Thyroid gland (tissue), 4 donors: ENCODE data around the gene PRPF40B. TPM values are rescaled to one million over a fixed set of nuclear protein-coding genes. Genes with fewer than 3 reads are reported as not detected.

Source experiments
- DNase-seq, 2 donors: peaks; one replicate each; pipeline ENCODE4 v3.0.0-alpha.2; 2019
- H3K27ac ChIP-seq, 3 donors: fragments of 200-600 bp; sonication (generic); 1 replicate in 2 of 3; 2 replicates in 1 of 3; pipeline ENCODE4 v1.5.1; 2016 to 2019; ENCODE audit warnings: mild to moderate bottlenecking in 1 of 3, moderate library complexity in 1 of 3
- H3K27me3 ChIP-seq: fragments of 200-600 bp; sonication (generic); one replicate; pipeline ENCODE4 v1.5.1; 2019
- H3K36me3 ChIP-seq, 2 donors: fragments of 200-600 bp; sonication (generic); one replicate each; pipeline ENCODE4 v1.5.1; 2016 to 2019
- H3K4me1 ChIP-seq, 2 donors: fragments of 200-600 bp; sonication (generic); one replicate each; pipeline ENCODE4 v1.5.1; 2017 to 2019
- H3K4me3 ChIP-seq, 3 donors: fragments of 200-600 bp; sonication (generic); replicated peaks in 1 of 3; 1 replicate in 2 of 3; 2 replicates in 1 of 3; pipeline ENCODE4 v1.5.1; 2016; ENCODE audit warnings: mild to moderate bottlenecking in 1 of 3
- H3K9me3 ChIP-seq: fragments of 200-600 bp; sonication (generic); one replicate; pipeline ENCODE4 v1.5.1; 2017
- POLR2A ChIP-seq, 2 donors: fragments of 450-650 bp; IDR thresholded peaks; one replicate each; pipeline ENCODE4 v1.6.1; 2017; ENCODE audit warnings: antibody characterized with exemption in 2 of 2, mild to moderate bottlenecking in 2 of 2, moderate library complexity in 1 of 2
- WGBS, 2 donors: methylation state at CpG; one replicate each; pipeline ENCODE4 v1.1.5; 2017; 5-methylcytosine and 5-hydroxymethylcytosine counted together
- intact Hi-C: fragments of 100-400 bp; cut with DNase I; formaldehyde crosslinking; loops from one replicate; pipeline ENCODE4 v1.15.1; 2023
- total RNA-seq, 4 donors: library from RNA; depleted of rRNA; stranded (reverse); fragments of >200 nt; gene quantifications; one replicate each; pipeline ENCODE4 v1.2.3, GENCODE V29; 2016
- TF ChIP-seq, protein P1 (sequence below), 6 experiments: fragments of 200-600 bp in 3 of 6; fragments of 450-650 bp in 3 of 6; sonication (generic) in 3 of 6; IDR thresholded peaks; one replicate each; pipeline ENCODE4 v1.5.1; 2016 to 2019; ENCODE audit warnings: antibody characterized with exemption in 6 of 6, mild to moderate bottlenecking in 2 of 6, inconsistent platforms in 1 of 6, moderate library complexity in 1 of 6

The PRPF40B gene
- total RNA-seq, 4 donors from 2014 or later = 29.5 to 39.7 (median 34.4) TPM

DNA sequence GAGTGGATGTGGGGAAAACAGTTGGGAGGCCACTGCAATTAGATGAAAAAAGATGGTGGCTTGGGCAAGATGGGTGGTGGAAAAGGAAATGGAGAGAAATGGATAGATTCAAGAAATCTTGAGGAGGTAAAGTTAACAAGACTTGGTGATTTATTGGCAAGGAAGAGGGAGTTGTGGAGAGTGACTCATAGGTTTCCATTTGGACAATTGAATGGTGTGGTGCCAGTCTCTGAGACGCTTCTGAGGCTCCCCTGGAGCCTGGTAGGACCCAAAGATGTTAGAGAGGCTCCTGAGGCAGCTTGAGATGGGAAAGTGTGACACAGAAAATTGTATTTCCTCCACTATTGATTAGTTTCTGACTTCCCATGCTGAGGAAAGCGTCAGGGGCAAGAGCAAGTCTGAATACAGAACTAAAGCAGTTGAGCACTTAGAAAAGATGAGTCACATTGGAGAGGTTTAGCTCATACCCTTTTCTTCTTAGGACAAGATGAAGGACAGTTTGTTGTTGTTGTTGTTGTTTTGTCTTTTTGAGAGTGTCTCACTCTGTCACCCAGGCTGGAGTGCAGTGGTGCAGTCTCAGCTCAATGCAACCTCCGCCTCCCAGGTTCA, 4.5 kb downstream of the PRPF40B start:
- Histone ChIP-seq H3K27ac (no peak overlapping the region), H3K36me3 (peaks cover 0 to 4% of the 10 kb centered on the region in 2 donors), H3K4me1 (no peaks in the 10 kb centered on the region), H3K9me3 (no peaks in the 10 kb centered on the region), H3K27me3 (no peaks in the 10 kb centered on the region), H3K4me3 (no peak overlapping the region)
- TF ChIP-seq, protein P1, sequence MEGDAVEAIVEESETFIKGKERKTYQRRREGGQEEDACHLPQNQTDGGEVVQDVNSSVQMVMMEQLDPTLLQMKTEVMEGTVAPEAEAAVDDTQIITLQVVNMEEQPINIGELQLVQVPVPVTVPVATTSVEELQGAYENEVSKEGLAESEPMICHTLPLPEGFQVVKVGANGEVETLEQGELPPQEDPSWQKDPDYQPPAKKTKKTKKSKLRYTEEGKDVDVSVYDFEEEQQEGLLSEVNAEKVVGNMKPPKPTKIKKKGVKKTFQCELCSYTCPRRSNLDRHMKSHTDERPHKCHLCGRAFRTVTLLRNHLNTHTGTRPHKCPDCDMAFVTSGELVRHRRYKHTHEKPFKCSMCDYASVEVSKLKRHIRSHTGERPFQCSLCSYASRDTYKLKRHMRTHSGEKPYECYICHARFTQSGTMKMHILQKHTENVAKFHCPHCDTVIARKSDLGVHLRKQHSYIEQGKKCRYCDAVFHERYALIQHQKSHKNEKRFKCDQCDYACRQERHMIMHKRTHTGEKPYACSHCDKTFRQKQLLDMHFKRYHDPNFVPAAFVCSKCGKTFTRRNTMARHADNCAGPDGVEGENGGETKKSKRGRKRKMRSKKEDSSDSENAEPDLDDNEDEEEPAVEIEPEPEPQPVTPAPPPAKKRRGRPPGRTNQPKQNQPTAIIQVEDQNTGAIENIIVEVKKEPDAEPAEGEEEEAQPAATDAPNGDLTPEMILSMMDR (IDR thresholded peaks at IDR 0.05) = no peak
- TF ChIP-seq POLR2A (IDR thresholded peaks at IDR 0.05) = no peak
- intact Hi-C loops = no loop called here
- no peak for DNase-seq
- WGBS, 2 donors = 91 to 93% methylated on average over 3 of the region's 3 CpGs

DNA sequence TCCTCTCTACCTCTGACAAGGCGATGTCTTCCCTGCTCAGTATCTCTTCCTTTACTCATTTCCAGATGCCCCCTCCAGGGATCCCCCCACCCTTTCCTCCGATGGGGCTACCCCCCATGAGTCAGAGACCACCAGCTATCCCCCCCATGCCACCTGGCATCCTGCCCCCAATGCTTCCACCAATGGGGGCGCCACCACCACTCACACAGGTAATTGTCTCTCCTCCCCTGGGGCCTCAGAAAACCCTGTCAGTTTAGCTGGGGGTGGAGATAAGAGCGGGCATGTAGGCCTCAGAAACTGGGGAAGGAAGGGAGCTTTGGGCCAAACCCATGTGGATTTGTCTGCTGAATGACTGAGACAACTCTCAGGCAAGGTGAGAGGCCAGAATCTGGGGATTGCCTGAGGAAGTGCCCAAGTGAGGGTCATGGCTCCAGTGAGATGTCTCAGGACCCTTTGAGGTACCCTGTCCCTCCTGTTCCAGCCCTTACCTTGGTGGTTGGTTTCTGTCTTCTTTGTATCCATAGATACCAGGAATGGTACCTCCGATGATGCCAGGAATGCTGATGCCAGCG, 8.1 kb downstream of the PRPF40B start:
- no peak overlapping the region for H3K4me3 ChIP-seq
- WGBS, 2 donors = 94% methylated on average over 6 of the region's 6 CpGs
- H3K9me3 ChIP-seq = no peaks in the 10 kb centered on the region
- H3K36me3 ChIP-seq = peaks cover 0 to 16% of the 10 kb centered on the region in 2 donors
- intact Hi-C loops = no loop called here
- H3K27ac ChIP-seq = no peak overlapping the region
- no peak for TF ChIP-seq POLR2A (IDR thresholded peaks at IDR 0.05)
- TF ChIP-seq, protein P1 (IDR thresholded peaks at IDR 0.05) = no peak
- peaks cover 0 to under 1% of the 10 kb centered on the region in 2 donors for H3K4me1 ChIP-seq
- no peaks in the 10 kb centered on the region for H3K27me3 ChIP-seq
- no peak for DNase-seq

DNA sequence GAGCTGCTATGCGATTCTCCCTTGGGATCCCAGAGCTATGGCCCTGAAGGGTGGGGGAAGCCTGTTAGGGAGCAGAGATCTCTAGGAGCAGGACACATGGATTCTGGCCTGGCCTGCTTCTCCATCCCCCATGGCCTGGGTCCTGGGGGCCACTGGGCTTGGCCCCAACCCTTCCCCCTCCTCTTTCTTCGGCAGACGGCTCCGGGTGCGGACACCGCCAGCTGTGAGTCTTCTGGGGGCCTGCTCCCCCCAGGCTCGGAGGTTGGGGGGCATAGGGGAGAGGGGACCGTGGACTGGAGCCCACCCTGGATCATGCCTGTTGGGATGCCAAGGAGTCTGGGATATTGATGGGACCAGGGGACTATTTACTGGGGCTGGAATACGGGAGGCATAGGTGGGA, 9.0 kb downstream of the PRPF40B start:
- Histone ChIP-seq H3K27me3 (no peaks in the 10 kb centered on the region), H3K4me3 (no peak overlapping the region), H3K27ac (no peak overlapping the region), H3K4me1 (peaks cover 0 to 10% of the 10 kb centered on the region in 2 donors), H3K36me3 (peaks cover 0 to 16% of the 10 kb centered on the region in 2 donors), H3K9me3 (no peaks in the 10 kb centered on the region)
- WGBS, 2 donors = 90 to 99% methylated on average over 9 of the region's 9 CpGs
- TF ChIP-seq, protein P1 (IDR thresholded peaks at IDR 0.05) = no peak
- TF ChIP-seq POLR2A (IDR thresholded peaks at IDR 0.05) = no peak
- DNase-seq = no peak
- intact Hi-C loops = no loop called here

DNA sequence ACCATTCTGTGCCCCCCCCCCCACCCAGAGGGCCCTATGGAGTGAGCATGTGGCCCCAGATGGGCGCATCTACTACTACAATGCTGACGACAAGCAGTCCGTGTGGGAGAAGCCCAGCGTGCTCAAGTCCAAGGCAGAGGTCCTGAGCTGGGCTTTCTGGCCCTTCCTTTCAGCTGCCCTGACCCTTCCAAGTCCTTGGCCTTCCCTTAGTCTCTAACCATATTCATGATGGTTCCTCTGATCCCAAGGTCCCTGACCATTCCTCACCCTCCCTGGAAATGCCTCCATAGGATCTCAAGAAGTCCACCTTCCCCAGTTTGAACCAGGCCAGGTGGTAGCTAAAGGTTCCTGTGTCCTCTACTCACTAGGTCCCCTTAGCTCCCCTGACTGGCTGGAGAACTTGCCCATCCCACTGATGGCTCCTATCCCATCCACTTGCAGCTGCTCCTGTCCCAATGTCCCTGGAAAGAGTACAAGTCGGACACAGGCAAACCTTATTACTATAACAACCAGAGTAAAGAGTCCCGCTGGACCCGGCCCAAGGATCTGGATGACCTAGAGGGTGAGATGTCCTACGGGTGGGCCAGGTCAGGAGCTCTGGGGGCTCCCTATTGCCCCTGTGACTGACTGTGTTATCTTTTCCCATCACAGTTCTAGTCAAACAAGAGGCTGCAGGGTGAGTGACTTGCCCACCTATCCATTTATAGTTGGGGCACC, 9.8 kb downstream of the PRPF40B start:
- Histone ChIP-seq H3K36me3 (peaks cover 0 to 16% of the 10 kb centered on the region in 2 donors), H3K27ac (no peak overlapping the region), H3K4me1 (peaks cover 0 to 12% of the 10 kb centered on the region in 2 donors), H3K27me3 (no peaks in the 10 kb centered on the region), H3K4me3 (no peak overlapping the region), H3K9me3 (no peaks in the 10 kb centered on the region)
- DNase-seq = no peak
- no peak for TF ChIP-seq POLR2A (IDR thresholded peaks at IDR 0.05)
- TF ChIP-seq, protein P1 (IDR thresholded peaks at IDR 0.05) = no peak
- WGBS, 2 donors = 82 to 89% methylated on average over 7 to 8 of the region's 8 CpGs
- intact Hi-C loops = no loop called here
